GM19239 (cell line): ENCODE measurements around the gene CDC7.

Experiments used
- DNase-seq: peaks from one replicate; pipeline ENCODE4 v3.0.0; 2011; ENCODE audit warnings: low spot score; ENCODE audit not compliant: insufficient read length
- FAIRE-seq: peaks from 2 replicates; lab custom pipeline; 2011; peaks lifted over from hg19 to GRCh38; lab: Jason Lieb, UNC

The CDC7 gene

DNA sequence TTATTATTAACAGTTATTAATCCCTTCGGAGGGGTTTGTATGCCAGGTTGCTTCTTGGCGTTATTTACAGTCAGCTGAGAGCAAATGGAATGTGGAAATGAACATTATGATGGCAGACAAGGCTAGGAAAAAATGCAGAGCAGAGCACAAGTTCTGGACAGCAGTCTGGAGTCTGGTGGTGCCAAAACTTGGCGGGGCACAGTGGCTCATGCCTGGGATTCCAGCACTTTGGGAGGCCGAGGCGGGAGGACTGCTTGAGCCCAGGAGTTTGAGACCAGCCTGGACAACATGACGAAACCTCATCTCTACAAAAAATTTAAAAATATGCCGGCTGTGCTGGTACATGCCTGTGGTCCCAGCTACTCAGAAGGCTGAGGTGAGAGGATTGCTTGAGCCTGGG, 67.6 kb downstream of the CDC7 start:
- no peak for DNase-seq
- FAIRE-seq: no peak

DNA sequence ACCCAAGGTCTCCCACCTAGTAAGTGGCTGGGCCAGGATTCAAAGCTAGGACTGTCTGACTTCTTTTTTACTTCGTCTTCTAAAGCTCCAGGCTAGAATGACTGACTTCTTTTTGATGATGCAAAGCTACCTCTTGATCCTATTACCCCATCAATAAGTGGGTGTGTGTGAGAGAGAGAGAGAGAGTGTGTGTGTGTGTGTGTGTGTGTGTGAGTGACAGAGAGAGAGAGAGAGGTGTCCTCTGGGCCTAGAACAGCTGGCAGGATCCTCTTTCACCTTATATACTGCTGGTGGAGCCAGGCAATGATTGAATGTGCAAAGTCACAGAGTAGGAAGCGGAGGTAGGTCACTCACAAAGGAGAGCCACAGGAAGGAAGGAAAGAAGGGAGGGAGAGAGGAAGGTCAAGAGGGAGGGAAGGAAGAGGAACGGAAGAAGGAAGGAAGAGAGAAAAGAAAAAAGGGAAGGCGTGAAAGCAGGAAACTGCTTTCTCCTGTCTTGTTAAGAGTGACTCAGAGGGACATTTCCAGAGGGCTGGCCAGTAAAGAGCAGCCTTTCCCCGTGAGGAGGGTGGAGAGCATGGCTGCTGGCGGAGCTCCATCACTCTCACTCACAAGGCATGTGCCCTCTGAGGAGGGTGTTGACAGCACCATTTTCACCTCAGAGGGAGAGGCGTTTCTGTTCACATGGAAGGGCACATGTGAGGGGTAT, 68.9 kb downstream of the CDC7 start:
- FAIRE-seq: no peak
- DNase-seq: no peak

DNA sequence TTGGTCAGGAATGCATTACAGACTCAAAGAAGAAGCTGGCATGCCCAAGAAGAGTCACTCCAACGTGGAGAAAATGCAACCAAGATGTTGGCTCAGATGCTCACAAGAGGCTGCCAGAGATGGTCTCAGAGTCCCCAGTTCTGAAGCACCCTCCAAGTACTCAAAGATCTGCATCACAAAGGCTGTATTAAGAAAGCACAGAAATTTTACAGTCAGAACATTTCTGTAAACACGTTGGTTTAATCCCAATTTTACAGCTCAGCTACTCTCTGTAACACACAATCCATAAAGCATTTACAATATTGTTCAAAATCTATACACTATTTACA, 69.4 kb downstream of the CDC7 start:
- no peak for DNase-seq
- no peak for FAIRE-seq

DNA sequence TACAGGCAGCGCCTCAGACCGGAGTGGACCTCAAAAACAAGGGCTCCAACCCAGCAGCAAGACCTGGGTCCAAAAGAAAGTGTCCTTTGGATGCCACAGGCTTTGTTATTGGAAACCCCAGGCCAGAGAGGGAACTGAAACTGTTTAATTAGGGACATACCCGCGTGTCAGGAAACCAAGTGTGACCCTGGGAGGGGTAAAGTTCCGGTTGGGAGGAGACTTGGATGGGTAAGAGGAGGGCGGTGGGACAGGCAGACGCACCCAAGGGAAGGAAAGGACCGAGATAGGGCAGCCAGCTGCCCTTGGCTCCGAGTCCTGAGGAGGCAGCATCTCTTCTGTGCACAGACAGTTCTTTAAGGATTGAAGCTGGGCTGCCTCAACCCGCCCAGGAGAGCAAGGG, 71.4 kb downstream of the CDC7 start:
- FAIRE-seq: peak; percentile 68

More for the DNA sequence above, 71.4 kb downstream of the CDC7 start:
- no peak for DNase-seq
